Stimulated activated CD4-positive, alpha-beta T cell treated with anti-CD3 and anti-CD28 coated beads, Interleukin-1b, Interleukin-23, amount 100 ng/mL, for 48 hours (primary cell): ENCODE data around the gene NEAT1.

Experiments used
- DNase-seq: peaks from one replicate; pipeline ENCODE4 v3.0.0-alpha.2; 2020

NEAT1 gene

GRCh38 chr11:65487467-65488272 lies 65.1 kb downstream of the NEAT1 start:
- peak; percentile 62 for DNase-seq

GRCh38 chr11:65488273-65489034 lies 65.9 kb downstream of the NEAT1 start:
- DNase-seq, result no peak

GRCh38 chr11:65489035-65489705 lies 66.6 kb downstream of the NEAT1 start:
- no peak for DNase-seq

GRCh38 chr11:65489706-65490320 lies 67.2 kb downstream of the NEAT1 start:
- DNase-seq, result no peak

GRCh38 chr11:65491163-65491465 lies 68.5 kb downstream of the NEAT1 start:
- DNase-seq, result no peak

GRCh38 chr11:65491614-65492386 lies 69.2 kb downstream of the NEAT1 start:
- no peak for DNase-seq

GRCh38 chr11:65492387-65492636 lies 69.7 kb downstream of the NEAT1 start:
- DNase-seq, result no peak

GRCh38 chr11:65492637-65493366 lies 70.2 kb downstream of the NEAT1 start:
- DNase-seq, result peak; percentile 72

GRCh38 chr11:65493367-65494176 lies 71.0 kb downstream of the NEAT1 start:
- DNase-seq, result no peak
